ENCODE measurements around the gene CHN2. TPM values are rescaled to one million over a fixed set of nuclear protein-coding genes. Genes with fewer than 3 reads are reported as not detected.

CHN2 gene
- total RNA-seq, 1 experiment from 2014 or later, result 0.15 TPM

DNA sequence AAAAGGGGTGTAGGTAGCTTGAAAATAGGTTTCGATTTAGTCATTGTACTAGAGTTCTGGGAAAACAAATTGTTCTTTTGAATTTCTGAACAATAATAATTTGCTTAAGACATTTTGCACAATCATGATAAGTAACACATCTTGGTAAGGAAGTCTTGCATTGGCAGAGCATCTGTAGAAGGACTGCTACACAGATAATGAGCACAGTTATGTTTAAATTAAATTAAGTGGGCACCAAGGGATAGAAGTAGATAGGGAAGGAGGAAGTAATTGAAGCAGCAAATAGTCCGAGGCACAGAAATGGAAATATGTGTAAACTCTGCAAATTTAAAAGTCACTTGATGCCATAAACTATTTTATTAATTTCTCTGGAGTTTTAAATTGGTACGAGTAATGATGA, 122.4 kb downstream of the CHN2 start:
- Histone ChIP-seq H3K36me3 (ENCODE audit: control insufficient read depth, insufficient read depth, low read length) (no peaks in the 10 kb centered on the region), H3K27me3 (ENCODE audit: control insufficient read depth, insufficient read depth, low read length) (peaks cover 40% of the 10 kb centered on the region), H3K4me3 (ENCODE audit: low read depth in 2 of 2, low read length in 2 of 2) (no peak overlapping the region), H3K9me3 (ENCODE audit: control insufficient read depth, insufficient read depth, low read depth, low read length) (no peaks in the 10 kb centered on the region), H3K27ac (ENCODE audit: low read length) (no peak overlapping the region), H3K4me1 (ENCODE audit: control insufficient read depth, insufficient read depth, low read length) (no peaks in the 10 kb centered on the region)
- intact Hi-C loops (cut with micrococcal nuclease; ENCODE audit: unreplicated experiment), result no loop called here
- no TSS peak for BruUV-seq (replicated peaks)
- ATAC-seq (no peak), DNase-seq (ENCODE audit: low read depth, low spot score) (no peak)
- ChIA-PET POLR2A (no interaction called here), CTCF (no interaction called here)
- in situ Hi-C loops (cut with HindIII; ENCODE audit: low pct_unique_long_range_greater_than_20kb, low sequenced_read_pairs), result no loop called here
- TF ChIP-seq TCF7L2 (IDR thresholded peaks at IDR 0.05; ENCODE audit: low read depth, low read length), result no peak
- TF ChIP-seq, protein P1, sequence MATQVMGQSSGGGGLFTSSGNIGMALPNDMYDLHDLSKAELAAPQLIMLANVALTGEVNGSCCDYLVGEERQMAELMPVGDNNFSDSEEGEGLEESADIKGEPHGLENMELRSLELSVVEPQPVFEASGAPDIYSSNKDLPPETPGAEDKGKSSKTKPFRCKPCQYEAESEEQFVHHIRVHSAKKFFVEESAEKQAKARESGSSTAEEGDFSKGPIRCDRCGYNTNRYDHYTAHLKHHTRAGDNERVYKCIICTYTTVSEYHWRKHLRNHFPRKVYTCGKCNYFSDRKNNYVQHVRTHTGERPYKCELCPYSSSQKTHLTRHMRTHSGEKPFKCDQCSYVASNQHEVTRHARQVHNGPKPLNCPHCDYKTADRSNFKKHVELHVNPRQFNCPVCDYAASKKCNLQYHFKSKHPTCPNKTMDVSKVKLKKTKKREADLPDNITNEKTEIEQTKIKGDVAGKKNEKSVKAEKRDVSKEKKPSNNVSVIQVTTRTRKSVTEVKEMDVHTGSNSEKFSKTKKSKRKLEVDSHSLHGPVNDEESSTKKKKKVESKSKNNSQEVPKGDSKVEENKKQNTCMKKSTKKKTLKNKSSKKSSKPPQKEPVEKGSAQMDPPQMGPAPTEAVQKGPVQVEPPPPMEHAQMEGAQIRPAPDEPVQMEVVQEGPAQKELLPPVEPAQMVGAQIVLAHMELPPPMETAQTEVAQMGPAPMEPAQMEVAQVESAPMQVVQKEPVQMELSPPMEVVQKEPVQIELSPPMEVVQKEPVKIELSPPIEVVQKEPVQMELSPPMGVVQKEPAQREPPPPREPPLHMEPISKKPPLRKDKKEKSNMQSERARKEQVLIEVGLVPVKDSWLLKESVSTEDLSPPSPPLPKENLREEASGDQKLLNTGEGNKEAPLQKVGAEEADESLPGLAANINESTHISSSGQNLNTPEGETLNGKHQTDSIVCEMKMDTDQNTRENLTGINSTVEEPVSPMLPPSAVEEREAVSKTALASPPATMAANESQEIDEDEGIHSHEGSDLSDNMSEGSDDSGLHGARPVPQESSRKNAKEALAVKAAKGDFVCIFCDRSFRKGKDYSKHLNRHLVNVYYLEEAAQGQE (IDR thresholded peaks at IDR 0.05; ENCODE audit: insufficient read depth in 1 of 2, low read depth in 2 of 2, low read length in 1 of 2), result no peak
- no peak for TF ChIP-seq POLR2AphosphoS5 (IDR thresholded peaks at IDR 0.05; ENCODE audit: low read depth, low read length)
- TF ChIP-seq, protein P2, sequence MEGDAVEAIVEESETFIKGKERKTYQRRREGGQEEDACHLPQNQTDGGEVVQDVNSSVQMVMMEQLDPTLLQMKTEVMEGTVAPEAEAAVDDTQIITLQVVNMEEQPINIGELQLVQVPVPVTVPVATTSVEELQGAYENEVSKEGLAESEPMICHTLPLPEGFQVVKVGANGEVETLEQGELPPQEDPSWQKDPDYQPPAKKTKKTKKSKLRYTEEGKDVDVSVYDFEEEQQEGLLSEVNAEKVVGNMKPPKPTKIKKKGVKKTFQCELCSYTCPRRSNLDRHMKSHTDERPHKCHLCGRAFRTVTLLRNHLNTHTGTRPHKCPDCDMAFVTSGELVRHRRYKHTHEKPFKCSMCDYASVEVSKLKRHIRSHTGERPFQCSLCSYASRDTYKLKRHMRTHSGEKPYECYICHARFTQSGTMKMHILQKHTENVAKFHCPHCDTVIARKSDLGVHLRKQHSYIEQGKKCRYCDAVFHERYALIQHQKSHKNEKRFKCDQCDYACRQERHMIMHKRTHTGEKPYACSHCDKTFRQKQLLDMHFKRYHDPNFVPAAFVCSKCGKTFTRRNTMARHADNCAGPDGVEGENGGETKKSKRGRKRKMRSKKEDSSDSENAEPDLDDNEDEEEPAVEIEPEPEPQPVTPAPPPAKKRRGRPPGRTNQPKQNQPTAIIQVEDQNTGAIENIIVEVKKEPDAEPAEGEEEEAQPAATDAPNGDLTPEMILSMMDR (IDR thresholded peaks at IDR 0.05), result no peak
- no peak for TF ChIP-seq SIN3A (IDR thresholded peaks at IDR 0.05; ENCODE audit: borderline replicate concordance, insufficient read depth, low read depth, low read length)

DNA sequence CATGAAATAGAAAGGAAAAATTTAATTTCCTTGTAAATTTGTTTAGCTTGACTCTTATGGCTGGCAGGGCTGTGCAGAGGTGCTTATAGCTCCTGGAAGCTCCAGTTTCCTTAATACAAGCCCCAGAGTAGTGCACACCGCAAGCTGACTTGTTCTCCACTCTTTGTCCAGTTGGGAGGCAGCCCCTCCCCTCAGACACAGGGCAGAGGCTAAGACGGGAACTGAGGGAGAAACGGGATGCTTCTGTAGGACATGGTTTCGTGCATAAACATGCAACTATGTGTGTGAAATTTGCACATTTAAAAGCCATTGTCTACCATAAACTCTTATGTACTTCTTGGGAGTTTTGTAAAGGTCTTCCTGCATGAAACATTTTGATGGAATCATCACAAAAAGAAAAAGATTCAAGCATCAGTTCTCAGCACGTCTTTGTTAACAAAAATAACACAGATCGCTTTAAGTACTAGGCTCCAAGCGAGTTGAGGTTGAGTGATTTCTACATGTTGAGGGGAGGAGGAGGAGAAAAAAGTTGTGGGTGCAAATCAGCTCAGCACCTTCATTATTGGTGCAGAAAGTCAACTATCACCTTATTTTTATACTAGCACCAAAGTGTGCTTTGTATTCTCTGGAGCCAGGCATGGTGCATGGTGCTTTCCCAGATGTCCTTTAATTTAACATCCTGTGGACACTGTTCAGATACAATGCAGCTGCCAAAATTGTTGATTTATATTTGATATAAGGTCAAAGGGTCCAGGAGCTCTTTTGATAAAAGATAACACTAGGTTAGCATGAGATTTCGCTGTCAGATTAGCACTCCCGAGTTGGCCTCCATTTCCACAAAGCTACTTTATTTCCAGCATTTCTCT, 124.5 kb downstream of the CHN2 start:
- Histone ChIP-seq H3K36me3 (ENCODE audit: control insufficient read depth, insufficient read depth, low read length) (no peaks in the 10 kb centered on the region), H3K4me1 (ENCODE audit: control insufficient read depth, insufficient read depth, low read length) (no peaks in the 10 kb centered on the region), H3K27ac (ENCODE audit: low read length) (no peak overlapping the region), H3K9me3 (ENCODE audit: control insufficient read depth, insufficient read depth, low read depth, low read length) (no peaks in the 10 kb centered on the region), H3K27me3 (ENCODE audit: control insufficient read depth, insufficient read depth, low read length) (peaks cover 27% of the 10 kb centered on the region), H3K4me3 (ENCODE audit: low read depth in 2 of 2, low read length in 2 of 2) (no peak overlapping the region)
- intact Hi-C loops (cut with micrococcal nuclease; ENCODE audit: unreplicated experiment), result no loop called here
- POLR2A ChIA-PET, result no interaction called here
- ATAC-seq (no peak), DNase-seq (ENCODE audit: low read depth, low spot score) (no peak)
- in situ Hi-C loops (cut with HindIII; ENCODE audit: low pct_unique_long_range_greater_than_20kb, low sequenced_read_pairs), result no loop called here
- TF ChIP-seq, protein P2 (IDR thresholded peaks at IDR 0.05), result no peak
- no peak for TF ChIP-seq TCF7L2 (IDR thresholded peaks at IDR 0.05; ENCODE audit: low read depth, low read length)
- no peak for TF ChIP-seq POLR2AphosphoS5 (IDR thresholded peaks at IDR 0.05; ENCODE audit: low read depth, low read length)
- no peak for TF ChIP-seq SIN3A (IDR thresholded peaks at IDR 0.05; ENCODE audit: borderline replicate concordance, insufficient read depth, low read depth, low read length)
- TF ChIP-seq, protein P1 (IDR thresholded peaks at IDR 0.05; ENCODE audit: insufficient read depth in 1 of 2, low read depth in 2 of 2, low read length in 1 of 2), result no peak
- CTCF ChIA-PET, result interaction anchor here (0.7 kb wide), 1 partner anchor 18 kb away, joined by 5 read pairs; no protein-coding TSS in a partner anchor
- no TSS peak for BruUV-seq (replicated peaks)

Data from Panc1 (cell line).